Measurements from ENCODE around the gene SNX18.

The SNX18 gene

GRCh38 chr5:54539001-54539400 lies 21.4 kb downstream of the SNX18 start:
- no peak for DNase-seq (ENCODE audit: low read depth in 2 of 2)

GRCh38 chr5:54540286-54540685 lies 22.7 kb downstream of the SNX18 start:
- DNase-seq (ENCODE audit: low read depth in 2 of 2): no peak

GRCh38 chr5:54541823-54542783 lies 24.5 kb downstream of the SNX18 start:
- no peak for DNase-seq (ENCODE audit: low read depth in 2 of 2)

DNA sequence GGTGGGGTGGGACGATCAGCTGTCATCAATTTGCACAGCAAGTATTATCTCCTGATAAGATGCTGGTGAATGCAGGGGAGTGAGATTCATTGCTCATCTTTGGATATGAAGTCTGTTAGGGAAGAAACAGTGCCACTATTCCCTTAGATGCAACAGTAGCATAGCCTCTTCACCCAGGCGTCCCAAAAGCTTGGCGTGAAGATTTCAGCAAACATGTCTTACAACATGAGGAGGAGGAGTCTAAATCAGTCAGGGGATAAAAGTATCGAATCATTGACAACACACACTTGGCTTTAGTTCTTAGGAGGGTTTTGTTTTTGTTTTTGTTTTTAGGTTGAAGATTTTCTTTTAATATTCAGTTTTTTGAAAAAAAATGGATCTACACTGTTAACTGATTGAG lies 26.5 kb downstream of the SNX18 start:
- DNase-seq (ENCODE audit: low read depth in 2 of 2): no peak

GRCh38 chr5:54545796-54546195 lies 28.2 kb downstream of the SNX18 start:
- no peak for DNase-seq (ENCODE audit: low read depth in 2 of 2)

- DNase-seq (ENCODE audit: low read depth in 2 of 2): no peak
Observed at GRCh38 chr5:54547711-54548250, 30.2 kb downstream of the SNX18 start.

GRCh38 chr5:54548565-54548964 lies 31.0 kb downstream of the SNX18 start:
- DNase-seq (ENCODE audit: low read depth in 2 of 2): no peak

GRCh38 chr5:54551292-54551691 lies 33.7 kb downstream of the SNX18 start:
- DNase-seq (ENCODE audit: low read depth in 2 of 2): no peak

- DNase-seq (ENCODE audit: low read depth in 2 of 2): no peak
Observed at GRCh38 chr5:54551926-54552325, 34.4 kb downstream of the SNX18 start.

- DNase-seq (ENCODE audit: low read depth in 2 of 2): no peak
Observed at GRCh38 chr5:54552446-54552845, 34.9 kb downstream of the SNX18 start.

DNA sequence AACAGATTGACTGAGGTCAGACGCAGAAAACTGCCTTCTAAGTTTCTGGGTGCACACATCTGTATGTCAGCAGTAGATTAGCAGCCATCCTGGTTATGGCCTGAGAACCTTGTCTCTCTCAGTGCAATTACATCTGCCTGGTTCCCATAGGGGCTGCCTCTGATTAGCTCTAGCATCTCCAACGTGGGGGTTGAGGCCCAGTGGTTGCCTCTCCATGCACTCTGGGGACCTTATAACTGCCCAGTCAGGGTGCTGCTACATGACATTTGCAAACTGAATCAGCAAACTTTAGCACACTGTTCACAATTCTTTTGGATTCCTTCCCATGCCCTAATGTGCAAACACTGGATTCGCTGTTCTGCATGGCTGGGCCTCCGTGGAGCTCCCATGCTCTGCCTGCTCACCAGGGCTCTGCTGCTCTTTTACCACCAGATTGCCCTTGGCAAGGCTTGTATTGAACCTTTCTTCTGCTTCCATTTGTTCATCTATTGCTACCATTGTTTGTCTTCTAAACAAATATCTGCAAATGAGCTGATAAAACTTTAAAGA lies 36.2 kb downstream of the SNX18 start:
- DNase-seq (ENCODE audit: low read depth in 2 of 2): no peak

- DNase-seq (ENCODE audit: low read depth in 2 of 2): no peak
Observed at GRCh38 chr5:54556141-54556540, 38.6 kb downstream of the SNX18 start.

GRCh38 chr5:54558362-54558761 lies 40.8 kb downstream of the SNX18 start:
- DNase-seq (ENCODE audit: low read depth in 2 of 2): no peak

DNA sequence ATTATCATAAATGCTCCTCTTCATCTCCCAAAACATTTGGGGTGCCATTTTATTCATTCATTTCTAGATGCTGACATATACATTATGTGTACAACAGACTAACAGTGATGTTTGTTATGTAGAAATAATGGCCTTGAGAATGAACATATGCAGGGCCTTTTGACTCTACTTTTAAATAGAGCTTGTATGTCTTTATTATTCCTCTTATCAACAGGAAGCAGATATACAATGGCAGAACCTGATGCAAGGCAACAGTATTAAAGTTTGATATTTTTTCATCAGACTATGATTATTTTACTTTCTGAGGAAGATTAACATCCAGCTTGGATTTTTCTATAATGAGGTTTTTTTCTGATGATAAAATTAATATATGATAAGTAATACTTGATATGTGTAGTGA lies 44.1 kb downstream of the SNX18 start:
- DNase-seq (ENCODE audit: low read depth in 2 of 2): no peak

DNA sequence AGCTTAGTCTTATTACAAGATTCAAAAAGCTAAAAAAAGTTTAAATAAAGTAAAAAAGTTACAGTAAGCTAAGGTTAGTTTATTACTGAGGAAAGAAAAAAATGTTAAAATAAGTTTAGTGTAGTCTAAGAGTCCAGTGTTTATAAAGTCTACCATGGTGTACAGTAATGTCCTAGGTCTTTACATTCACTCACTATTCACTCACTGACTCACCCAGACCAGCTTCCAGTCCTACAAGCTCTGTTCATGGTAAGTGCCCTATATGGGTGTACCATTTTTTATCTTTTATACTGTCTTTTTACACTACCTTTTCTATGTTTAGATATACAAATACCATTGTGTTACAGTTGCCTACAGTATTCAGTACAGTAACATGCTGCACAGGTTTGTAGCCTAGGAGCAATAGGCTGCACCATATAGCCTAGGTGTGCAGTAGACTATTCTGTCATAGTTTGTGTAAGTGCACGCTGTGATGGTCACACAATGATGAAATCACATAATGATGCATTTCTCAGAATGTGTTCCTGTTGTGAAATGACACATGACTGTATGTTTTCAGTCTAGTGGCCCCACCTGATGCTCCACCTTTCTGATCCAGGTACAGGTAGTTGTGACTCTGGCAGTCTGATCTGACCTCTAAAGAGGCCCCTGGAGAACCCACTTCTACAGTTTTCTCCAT lies 45.7 kb downstream of the SNX18 start:
- no peak for DNase-seq (ENCODE audit: low read depth in 2 of 2)

- no peak for DNase-seq (ENCODE audit: low read depth in 2 of 2)
Observed at GRCh38 chr5:54567996-54568395, 50.4 kb downstream of the SNX18 start.

DNA sequence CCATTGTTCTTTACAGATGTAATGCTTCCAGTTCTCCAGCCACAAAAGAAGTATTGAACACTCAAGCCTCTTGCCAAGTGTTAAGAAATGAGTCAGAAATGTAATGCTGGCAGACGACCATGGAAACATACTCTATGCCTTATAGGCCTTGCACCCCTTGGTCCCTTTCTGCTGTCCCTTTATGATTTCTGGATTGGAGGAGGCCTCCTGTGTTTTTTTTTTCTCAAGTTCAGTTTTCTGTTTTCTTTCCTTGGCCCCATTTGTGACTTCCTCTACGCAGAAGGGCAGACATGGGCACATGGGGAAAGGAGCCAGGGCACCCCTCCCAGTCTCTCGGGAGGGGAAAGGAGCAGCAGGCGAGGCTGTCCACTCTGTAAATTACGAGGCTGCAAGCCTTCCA lies 53.4 kb downstream of the SNX18 start:
- DNase-seq (ENCODE audit: low read depth in 2 of 2): no peak

GRCh38 chr5:54571462-54571861 lies 53.9 kb downstream of the SNX18 start:
- DNase-seq (ENCODE audit: low read depth in 2 of 2): no peak

DNA sequence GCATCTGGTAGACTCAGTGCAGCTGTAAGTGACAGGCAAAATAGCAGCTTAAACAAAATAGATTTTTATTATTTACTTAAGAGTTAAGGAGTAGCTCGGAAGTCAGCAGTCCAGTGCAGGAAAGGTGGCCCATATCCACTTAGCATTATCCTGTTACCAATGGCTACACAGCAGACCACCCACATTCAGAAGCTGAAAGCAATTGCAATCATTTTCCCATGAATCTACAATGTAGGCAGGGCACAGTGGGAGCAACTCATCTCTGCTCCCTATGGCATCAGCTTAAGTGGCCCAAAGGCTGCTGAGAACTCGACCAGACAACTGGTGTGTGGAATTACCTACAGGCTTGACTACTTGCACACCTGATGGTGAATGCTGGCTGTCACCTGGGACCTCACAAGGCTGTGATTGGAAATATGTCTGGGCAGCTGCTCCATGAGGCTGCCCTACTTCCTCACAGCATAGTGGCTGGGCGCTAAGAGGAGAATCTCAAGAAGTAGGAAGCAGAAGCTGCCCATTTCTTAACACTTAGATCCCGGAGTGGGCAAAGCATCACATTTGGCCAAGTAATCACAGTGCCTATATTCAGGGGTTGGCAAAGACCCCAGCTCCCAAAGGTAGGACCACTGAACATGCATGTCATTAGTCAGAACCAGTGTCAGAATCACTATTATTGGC lies 56.4 kb downstream of the SNX18 start:
- no peak for DNase-seq (ENCODE audit: low read depth in 2 of 2)

DNA sequence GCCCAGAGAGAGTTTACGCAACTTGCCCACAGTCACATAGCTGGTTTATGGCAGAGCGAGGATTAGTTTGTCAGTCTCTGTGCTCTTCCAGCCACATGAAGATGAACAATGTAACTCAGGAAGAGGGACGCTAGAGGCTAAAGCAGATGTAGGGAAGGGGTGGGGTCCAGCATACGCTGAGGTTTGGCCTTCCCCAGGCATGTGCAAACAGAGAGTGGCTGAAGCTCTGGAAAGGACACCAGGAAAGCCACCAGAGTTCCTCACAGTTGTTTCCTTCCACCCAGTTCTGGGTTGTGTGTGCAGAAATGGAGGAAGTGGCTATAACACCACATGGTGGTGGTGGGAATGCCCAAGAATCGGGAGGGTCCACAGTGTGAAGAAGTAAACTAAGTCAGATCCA lies 60.0 kb downstream of the SNX18 start:
- DNase-seq (ENCODE audit: low read depth in 2 of 2): no peak

- no peak for DNase-seq (ENCODE audit: low read depth in 2 of 2)
Observed at GRCh38 chr5:54577937-54578653, 60.5 kb downstream of the SNX18 start.

Measured in stimulated activated CD4-positive, alpha-beta T cell treated with anti-CD3 and anti-CD28 coated beads, Interleukin-1b, Interleukin-23, amount 100 ng/mL, for 4 hours (primary cell).